WTC11 (cell line): ENCODE data around the gene CIZ1. TPM values are rescaled to one million over a fixed set of nuclear protein-coding genes. Genes with fewer than 3 reads are reported as not detected.

ENCODE experiments used
- ATAC-seq: fragments of 200-7000 bp; cut with Tn5 transposase; 2 replicates; pipeline ENCODE4 v1.10.0; 2021; ENCODE audit warnings: mild to moderate bottlenecking, moderate library complexity
- CTCF ChIA-PET: fragments of 300-600 bp; sonication (Branson Sonifier 250); formaldehyde crosslinking; loops from one replicate; lab custom pipeline; 2021; ENCODE audit warnings: antibody characterized with exemption; lab: Charles Lee
- POLR2A ChIA-PET: fragments of 350-600 bp; sonication (Branson Sonifier 250); formaldehyde crosslinking; loops from one replicate; lab custom pipeline; 2021; ENCODE audit warnings: antibody characterized with exemption; lab: Charles Lee
- DNase-seq: peaks from one replicate; pipeline ENCODE4 v3.0.0; 2021; ENCODE audit warnings: low spot score
- H3K27ac Mint-ChIP-seq: 2 replicates; pipeline ENCODE4 v1.8.0; 2021; ENCODE audit warnings: mixed read lengths
- H3K27me3 Mint-ChIP-seq: 2 replicates; pipeline ENCODE4 v1.8.0; 2021; ENCODE audit warnings: low read depth, mild to moderate bottlenecking, moderate library complexity, mixed read lengths
- H3K36me3 Mint-ChIP-seq: 2 replicates; pipeline ENCODE4 v1.8.0; 2021; ENCODE audit warnings: mixed read lengths
- H3K4me1 Mint-ChIP-seq: 2 replicates; pipeline ENCODE4 v1.8.0; 2022; ENCODE audit warnings: mixed read lengths
- H3K4me3 Mint-ChIP-seq: 2 replicates; pipeline ENCODE4 v1.8.0; 2021; ENCODE audit warnings: mild to moderate bottlenecking, moderate library complexity, mixed read lengths
- H3K9me3 Mint-ChIP-seq: 2 replicates; pipeline ENCODE4 v1.8.0; 2021; ENCODE audit warnings: mixed read lengths
- CBFB ChIP-seq: sonication (generic); formaldehyde crosslinking; IDR thresholded peaks from 2 replicates; pipeline ENCODE4 v1.8.1; 2022; ENCODE audit warnings: mild to moderate bottlenecking, low read depth, missing genetic modification reagents
- CREM ChIP-seq: sonication (generic); formaldehyde crosslinking; IDR thresholded peaks from 2 replicates; pipeline ENCODE4 v1.8.1; 2022; ENCODE audit warnings: mild to moderate bottlenecking, missing genetic modification reagents, moderate library complexity
- FOXP1 ChIP-seq: sonication (generic); formaldehyde crosslinking; IDR thresholded peaks from 2 replicates; pipeline ENCODE4 v1.8.0; 2022; ENCODE audit warnings: missing genetic modification reagents, mild to moderate bottlenecking, moderate library complexity, borderline replicate concordance
- GTF2I ChIP-seq: fragments of 250-450 bp; sonication (Bioruptor Pico); conservative IDR thresholded peaks from 2 replicates; pipeline ENCODE4 v1.4.0; 2021; ENCODE audit warnings: mild to moderate bottlenecking
- HMGA2 ChIP-seq: fragments of 250-450 bp; sonication (Bioruptor Pico); IDR thresholded peaks from 2 replicates; pipeline ENCODE4 v1.4.0; 2021; ENCODE audit warnings: mild to moderate bottlenecking, moderate library complexity
- IRF2 ChIP-seq: sonication (generic); formaldehyde crosslinking; IDR thresholded peaks from 2 replicates; pipeline ENCODE4 v1.8.0; 2022; ENCODE audit warnings: low read depth, missing genetic modification reagents, borderline replicate concordance
- JUN ChIP-seq: sonication (generic); formaldehyde crosslinking; IDR thresholded peaks from 2 replicates; pipeline ENCODE4 v1.8.0; 2023; ENCODE audit warnings: mild to moderate bottlenecking, missing genetic modification reagents
- KAT7 ChIP-seq: sonication (generic); formaldehyde crosslinking; IDR thresholded peaks from 2 replicates; pipeline ENCODE4 v1.8.1; 2023; ENCODE audit warnings: missing genetic modification reagents, mild to moderate bottlenecking, borderline replicate concordance
- MYBL2 ChIP-seq: sonication (generic); formaldehyde crosslinking; IDR thresholded peaks from 2 replicates; pipeline ENCODE4 v1.8.1; 2023; ENCODE audit warnings: mild to moderate bottlenecking, moderate library complexity, missing genetic modification reagents
- NFATC4 ChIP-seq: fragments of 250-450 bp; sonication (Bioruptor Pico); IDR thresholded peaks from 2 replicates; pipeline ENCODE4 v1.9.0; 2021; ENCODE audit warnings: mild to moderate bottlenecking
- NR2C2 ChIP-seq: sonication (generic); formaldehyde crosslinking; IDR thresholded peaks from 2 replicates; pipeline ENCODE4 v1.8.0; 2022; ENCODE audit warnings: mild to moderate bottlenecking, missing genetic modification reagents
- OVOL2 ChIP-seq: fragments of 250-450 bp; sonication (Bioruptor Pico); IDR thresholded peaks from 2 replicates; pipeline ENCODE4 v1.9.0; 2021; ENCODE audit warnings: mild to moderate bottlenecking, borderline replicate concordance
- RORB ChIP-seq: fragments of 250-450 bp; sonication (Bioruptor Pico); IDR thresholded peaks from 2 replicates; pipeline ENCODE4 v1.9.0; 2021; ENCODE audit warnings: mild to moderate bottlenecking
- SMAD3 ChIP-seq: sonication (generic); formaldehyde crosslinking; IDR thresholded peaks from 2 replicates; pipeline ENCODE4 v1.8.0; 2022; ENCODE audit warnings: missing genetic modification reagents, mild to moderate bottlenecking, borderline replicate concordance
- SMAD4 ChIP-seq: sonication (generic); formaldehyde crosslinking; IDR thresholded peaks from 2 replicates; pipeline ENCODE4 v1.8.0; 2022; ENCODE audit warnings: mild to moderate bottlenecking, missing genetic modification reagents
- SOX15 ChIP-seq: fragments of 250-450 bp; sonication (Bioruptor Pico); IDR thresholded peaks from 2 replicates; pipeline ENCODE4 v1.9.0; 2021; ENCODE audit warnings: mild to moderate bottlenecking
- ZBTB21 ChIP-seq: sonication (generic); formaldehyde crosslinking; IDR thresholded peaks from 2 replicates; pipeline ENCODE4 v1.8.1; 2023; ENCODE audit warnings: mild to moderate bottlenecking, missing genetic modification reagents, borderline replicate concordance
- ZBTB43 ChIP-seq: sonication (generic); formaldehyde crosslinking; IDR thresholded peaks from 2 replicates; pipeline ENCODE4 v1.8.1; 2023; ENCODE audit warnings: mild to moderate bottlenecking, missing genetic modification reagents
- ZNF219 ChIP-seq: sonication (generic); formaldehyde crosslinking; IDR thresholded peaks from 2 replicates; pipeline ENCODE4 v1.8.0; 2023; ENCODE audit warnings: missing genetic modification reagents, mild to moderate bottlenecking, borderline replicate concordance
- ZNF396 ChIP-seq: fragments of 250-450 bp; sonication (Bioruptor Pico); IDR thresholded peaks from 2 replicates; pipeline ENCODE4 v1.8.0; 2021; ENCODE audit warnings: mild to moderate bottlenecking, moderate library complexity, borderline replicate concordance
- total RNA-seq: library from RNA; stranded (reverse); gene quantifications from 3 replicates; pipeline ENCODE4 v1.2.3, GENCODE V29; 2021
- TF ChIP-seq, protein P1 (sequence below): sonication (generic); formaldehyde crosslinking; IDR thresholded peaks from 2 replicates; pipeline ENCODE4 v1.8.1; 2022; ENCODE audit warnings: low read depth, mild to moderate bottlenecking, moderate library complexity, missing genetic modification reagents, borderline replicate concordance
- TF ChIP-seq, protein P2 (sequence below): fragments of 250-450 bp; sonication (Bioruptor Pico); IDR thresholded peaks from 2 replicates; pipeline ENCODE4 v1.9.0; 2021; ENCODE audit warnings: mild to moderate bottlenecking, borderline replicate concordance
- TF ChIP-seq, protein P3 (sequence below): sonication (generic); formaldehyde crosslinking; IDR thresholded peaks from 2 replicates; pipeline ENCODE4 v1.8.1; 2023; ENCODE audit warnings: mild to moderate bottlenecking, missing genetic modification reagents, moderate library complexity
- TF ChIP-seq, protein P4 (sequence below): sonication (generic); formaldehyde crosslinking; IDR thresholded peaks from 2 replicates; pipeline ENCODE4 v1.8.1; 2022; ENCODE audit warnings: mild to moderate bottlenecking, moderate library complexity, missing genetic modification reagents

Gene CIZ1
- total RNA-seq, 1 experiment from 2014 or later: 90.2 TPM

- DNase-seq (no peak), ATAC-seq (no peak)
- H3K36me3 Mint-ChIP-seq: no peaks in the 10 kb centered on the region
- CTCF ChIA-PET: no interaction called here
- POLR2A ChIA-PET: no interaction called here
- H3K27ac Mint-ChIP-seq: no peak overlapping the region
- peaks cover 1% of the 10 kb centered on the region; the same call in 1 of the 2 replicates for H3K9me3 Mint-ChIP-seq
- peaks cover 14% of the 10 kb centered on the region for H3K27me3 Mint-ChIP-seq
- H3K4me3 Mint-ChIP-seq: no peak overlapping the region
- no peak for TF ChIP-seq CREM (CRISPR knock-in tag)
- TF ChIP-seq MYBL2 (CRISPR knock-in tag): no peak
- TF ChIP-seq SOX15 (CRISPR knock-in tag): no peak
- no peak for TF ChIP-seq SMAD4 (CRISPR knock-in tag)
- no peak for TF ChIP-seq ZNF219
- no peak for TF ChIP-seq JUN (CRISPR knock-in tag)
- no peak for TF ChIP-seq FOXP1 (CRISPR knock-in tag)
- TF ChIP-seq CBFB (CRISPR knock-in tag): no peak
- TF ChIP-seq RORB (CRISPR knock-in tag): no peak
- TF ChIP-seq HMGA2 (CRISPR knock-in tag): no peak
- TF ChIP-seq, protein P1, sequence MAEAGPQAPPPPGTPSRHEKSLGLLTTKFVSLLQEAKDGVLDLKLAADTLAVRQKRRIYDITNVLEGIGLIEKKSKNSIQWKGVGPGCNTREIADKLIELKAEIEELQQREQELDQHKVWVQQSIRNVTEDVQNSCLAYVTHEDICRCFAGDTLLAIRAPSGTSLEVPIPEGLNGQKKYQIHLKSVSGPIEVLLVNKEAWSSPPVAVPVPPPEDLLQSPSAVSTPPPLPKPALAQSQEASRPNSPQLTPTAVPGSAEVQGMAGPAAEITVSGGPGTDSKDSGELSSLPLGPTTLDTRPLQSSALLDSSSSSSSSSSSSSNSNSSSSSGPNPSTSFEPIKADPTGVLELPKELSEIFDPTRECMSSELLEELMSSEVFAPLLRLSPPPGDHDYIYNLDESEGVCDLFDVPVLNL (CRISPR knock-in tag): no peak
- no peak for TF ChIP-seq KAT7
- no peak for TF ChIP-seq ZBTB21 (CRISPR knock-in tag)
- TF ChIP-seq NFATC4 (CRISPR knock-in tag): no peak
- no peak for TF ChIP-seq SMAD3 (CRISPR knock-in tag)
- TF ChIP-seq NR2C2 (CRISPR knock-in tag): no peak
- TF ChIP-seq, protein P2, sequence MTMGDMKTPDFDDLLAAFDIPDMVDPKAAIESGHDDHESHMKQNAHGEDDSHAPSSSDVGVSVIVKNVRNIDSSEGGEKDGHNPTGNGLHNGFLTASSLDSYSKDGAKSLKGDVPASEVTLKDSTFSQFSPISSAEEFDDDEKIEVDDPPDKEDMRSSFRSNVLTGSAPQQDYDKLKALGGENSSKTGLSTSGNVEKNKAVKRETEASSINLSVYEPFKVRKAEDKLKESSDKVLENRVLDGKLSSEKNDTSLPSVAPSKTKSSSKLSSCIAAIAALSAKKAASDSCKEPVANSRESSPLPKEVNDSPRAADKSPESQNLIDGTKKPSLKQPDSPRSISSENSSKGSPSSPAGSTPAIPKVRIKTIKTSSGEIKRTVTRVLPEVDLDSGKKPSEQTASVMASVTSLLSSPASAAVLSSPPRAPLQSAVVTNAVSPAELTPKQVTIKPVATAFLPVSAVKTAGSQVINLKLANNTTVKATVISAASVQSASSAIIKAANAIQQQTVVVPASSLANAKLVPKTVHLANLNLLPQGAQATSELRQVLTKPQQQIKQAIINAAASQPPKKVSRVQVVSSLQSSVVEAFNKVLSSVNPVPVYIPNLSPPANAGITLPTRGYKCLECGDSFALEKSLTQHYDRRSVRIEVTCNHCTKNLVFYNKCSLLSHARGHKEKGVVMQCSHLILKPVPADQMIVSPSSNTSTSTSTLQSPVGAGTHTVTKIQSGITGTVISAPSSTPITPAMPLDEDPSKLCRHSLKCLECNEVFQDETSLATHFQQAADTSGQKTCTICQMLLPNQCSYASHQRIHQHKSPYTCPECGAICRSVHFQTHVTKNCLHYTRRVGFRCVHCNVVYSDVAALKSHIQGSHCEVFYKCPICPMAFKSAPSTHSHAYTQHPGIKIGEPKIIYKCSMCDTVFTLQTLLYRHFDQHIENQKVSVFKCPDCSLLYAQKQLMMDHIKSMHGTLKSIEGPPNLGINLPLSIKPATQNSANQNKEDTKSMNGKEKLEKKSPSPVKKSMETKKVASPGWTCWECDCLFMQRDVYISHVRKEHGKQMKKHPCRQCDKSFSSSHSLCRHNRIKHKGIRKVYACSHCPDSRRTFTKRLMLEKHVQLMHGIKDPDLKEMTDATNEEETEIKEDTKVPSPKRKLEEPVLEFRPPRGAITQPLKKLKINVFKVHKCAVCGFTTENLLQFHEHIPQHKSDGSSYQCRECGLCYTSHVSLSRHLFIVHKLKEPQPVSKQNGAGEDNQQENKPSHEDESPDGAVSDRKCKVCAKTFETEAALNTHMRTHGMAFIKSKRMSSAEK: no peak
- H3K4me1 Mint-ChIP-seq: peaks cover 6% of the 10 kb centered on the region; the same call in 1 of the 2 replicates
Measured at GRCh38 chr9:128139621-128140020, 51.8 kb downstream of the CIZ1 start.

DNA sequence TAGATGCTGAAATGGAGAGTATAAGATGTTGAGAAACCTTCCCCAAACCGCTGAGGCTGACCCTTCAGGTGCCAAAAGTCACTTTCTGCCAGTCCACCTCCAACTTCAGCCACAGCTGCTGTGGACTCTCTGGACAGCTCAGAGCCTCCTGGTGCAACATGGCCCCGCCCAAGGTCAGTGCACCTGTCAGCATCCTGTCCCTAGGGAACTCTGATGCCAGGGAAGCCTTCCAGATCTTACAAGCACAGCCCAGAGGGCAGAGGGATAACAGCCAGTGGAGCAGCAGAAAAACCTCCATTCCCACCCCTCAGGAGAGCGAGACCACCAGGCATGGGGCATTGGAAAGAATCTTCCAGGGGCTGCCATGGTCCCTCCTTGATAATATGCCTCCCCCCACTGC is 53.4 kb downstream of the CIZ1 start:
- peaks cover 6% of the 10 kb centered on the region; the same call in 1 of the 2 replicates for H3K4me1 Mint-ChIP-seq
- TF ChIP-seq KAT7: no peak
- TF ChIP-seq, protein P3, sequence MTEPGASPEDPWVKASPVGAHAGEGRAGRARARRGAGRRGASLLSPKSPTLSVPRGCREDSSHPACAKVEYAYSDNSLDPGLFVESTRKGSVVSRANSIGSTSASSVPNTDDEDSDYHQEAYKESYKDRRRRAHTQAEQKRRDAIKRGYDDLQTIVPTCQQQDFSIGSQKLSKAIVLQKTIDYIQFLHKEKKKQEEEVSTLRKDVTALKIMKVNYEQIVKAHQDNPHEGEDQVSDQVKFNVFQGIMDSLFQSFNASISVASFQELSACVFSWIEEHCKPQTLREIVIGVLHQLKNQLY: no peak
- no peak for TF ChIP-seq OVOL2 (CRISPR knock-in tag)
- no peak for TF ChIP-seq GTF2I (CRISPR knock-in tag)
- no peak for TF ChIP-seq SOX15 (CRISPR knock-in tag)
- TF ChIP-seq ZNF396 (CRISPR knock-in tag): no peak
- no peak for TF ChIP-seq SMAD3 (CRISPR knock-in tag)
- TF ChIP-seq, protein P2: no peak
- TF ChIP-seq, protein P4, sequence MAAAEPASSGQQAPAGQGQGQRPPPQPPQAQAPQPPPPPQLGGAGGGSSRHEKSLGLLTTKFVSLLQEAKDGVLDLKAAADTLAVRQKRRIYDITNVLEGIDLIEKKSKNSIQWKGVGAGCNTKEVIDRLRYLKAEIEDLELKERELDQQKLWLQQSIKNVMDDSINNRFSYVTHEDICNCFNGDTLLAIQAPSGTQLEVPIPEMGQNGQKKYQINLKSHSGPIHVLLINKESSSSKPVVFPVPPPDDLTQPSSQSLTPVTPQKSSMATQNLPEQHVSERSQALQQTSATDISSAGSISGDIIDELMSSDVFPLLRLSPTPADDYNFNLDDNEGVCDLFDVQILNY (CRISPR knock-in tag): no peak
- TF ChIP-seq ZBTB43 (CRISPR knock-in tag): no peak
- no peak for TF ChIP-seq IRF2

More for the DNA sequence above, 53.4 kb downstream of the CIZ1 start:
- POLR2A ChIA-PET: no interaction called here
- DNase-seq (no peak), ATAC-seq (no peak)
- Mint-ChIP-seq H3K9me3 (peaks cover 9% of the 10 kb centered on the region; the same call in 1 of the 2 replicates), H3K27me3 (peaks cover 28% of the 10 kb centered on the region), H3K27ac (no peak overlapping the region), H3K36me3 (no peaks in the 10 kb centered on the region), H3K4me3 (no peak overlapping the region)
- CTCF ChIA-PET: interaction anchor here (0.7 to 1.6 kb wide), 4 partner anchors 10 to 22 kb away, joined by 3 to 5 read pairs (median 4); partner anchors contain the start of gene BBLN
